ENCODE results near the gene DNM3.

GRCh38 chr1:171940368-171940767, 99.1 kb downstream of the DNM3 start:
- TF ChIP-seq CTCF (IDR thresholded peaks at IDR 0.05; ENCODE audit: insufficient read depth, low read length, poor library complexity, severe bottlenecking), result no peak
- TF ChIP-seq EZH2phosphoT487 (conservative IDR thresholded peaks at IDR 0.05; ENCODE audit: low read length), result no peak
